H1 (cell line): ENCODE results near the gene TP53I13. TPM values are rescaled to one million over a fixed set of nuclear protein-coding genes. Genes with fewer than 3 reads are reported as not detected.
A peak's percentile ranks its signal among the peaks of the same experiment; 100 is the strongest.

Source experiments
- BACH1 ChIP-seq: IDR thresholded peaks from 2 replicates; pipeline ENCODE4 v1.6.1; 2012; ENCODE audit warnings: low read length, improper control_type of control experiment
- BRCA1 ChIP-seq: IDR thresholded peaks from 2 replicates; pipeline ENCODE4 v1.6.1; 2012; ENCODE audit warnings: low read depth, low read length, improper control_type of control experiment
- CEBPB ChIP-seq: IDR thresholded peaks from 2 replicates; pipeline ENCODE4 v1.6.1; 2012; ENCODE audit warnings: low read depth, low read length
- CHD1 ChIP-seq: IDR thresholded peaks from 2 replicates; pipeline ENCODE4 v1.6.1; 2012; ENCODE audit warnings: low read depth, low read length, improper control_type of control experiment
- E2F6 ChIP-seq: IDR thresholded peaks from 2 replicates; pipeline ENCODE4 v1.6.1; 2012; ENCODE audit warnings: inconsistent platforms
- EZH2 ChIP-seq: fragments of 200-600 bp; sonication (generic); IDR thresholded peaks from 2 replicates; pipeline ENCODE4 v1.7.1; 2012; ENCODE audit warnings: low read depth, mild to moderate bottlenecking, moderate library complexity, low read length, inconsistent platforms; ENCODE audit not compliant: severe bottlenecking
- FOSL1 ChIP-seq: IDR thresholded peaks from 2 replicates; pipeline ENCODE4 v1.6.1; 2011; ENCODE audit warnings: mild to moderate bottlenecking, low read depth, low read length, moderate library complexity; ENCODE audit not compliant: insufficient read depth
- JUND ChIP-seq: IDR thresholded peaks from 2 replicates; pipeline ENCODE4 v1.6.1; 2011; ENCODE audit warnings: mild to moderate bottlenecking, improper control_type of control experiment, low read length
- KDM4A ChIP-seq: IDR thresholded peaks from one replicate; pipeline ENCODE4 v1.7.1; 2012; ENCODE audit warnings: low read depth, mild to moderate bottlenecking, moderate library complexity, low read length, inconsistent platforms; ENCODE audit not compliant: severe bottlenecking
- NANOG ChIP-seq: IDR thresholded peaks from 2 replicates; pipeline ENCODE4 v1.6.1; 2011; ENCODE audit warnings: low read length, low read depth, mild to moderate bottlenecking, inconsistent platforms; ENCODE audit not compliant: insufficient read depth, poor library complexity, severe bottlenecking
- NRF1 ChIP-seq: IDR thresholded peaks from 2 replicates; pipeline ENCODE4 v1.6.1; 2011; ENCODE audit warnings: mild to moderate bottlenecking, low read depth, low read length, improper control_type of control experiment
- POLR2A ChIP-seq, 2 experiments: IDR thresholded peaks; 1 replicate in 1 of 2; 2 replicates in 1 of 2; pipeline ENCODE4 v1.6.1; 2011; ENCODE audit warnings: low read depth in 2 of 2, low read length in 2 of 2, mild to moderate bottlenecking in 2 of 2; ENCODE audit errors: control extremely low read depth in 1 of 2
- RBBP5 ChIP-seq: IDR thresholded peaks from 2 replicates; pipeline ENCODE4 v1.7.1; 2012; ENCODE audit warnings: low read depth, mild to moderate bottlenecking, inconsistent platforms, low read length, moderate library complexity, borderline replicate concordance
- RNF2 ChIP-seq: fragments of 200-900, 300-1000 bp; sonication (generic); IDR thresholded peaks from 2 replicates; pipeline ENCODE4 v1.7.1; 2016; ENCODE audit warnings: borderline replicate concordance, low read depth, mild to moderate bottlenecking, antibody characterized with exemption, low read length; ENCODE audit not compliant: poor library complexity, severe bottlenecking; ENCODE audit errors: missing control alignments
- SAP30 ChIP-seq: fragments of 300-600 bp; sonication (generic); IDR thresholded peaks from 2 replicates; pipeline ENCODE4 v1.7.1; 2012; ENCODE audit warnings: low read length, moderate library complexity, mild to moderate bottlenecking, inconsistent platforms; ENCODE audit not compliant: insufficient read depth, insufficient replicate concordance
- SIN3A ChIP-seq, 2 experiments: IDR thresholded peaks in 1 of 2; conservative IDR thresholded peaks in 1 of 2; 2 replicates each; pipeline ENCODE4 v1.6.1; 2011 to 2012; ENCODE audit warnings: low read length in 2 of 2, improper control_type of control experiment in 1 of 2, low read depth in 1 of 2, mild to moderate bottlenecking in 1 of 2
- SIRT6 ChIP-seq: IDR thresholded peaks from one replicate; pipeline ENCODE4 v1.7.1; 2012; ENCODE audit warnings: low read length, inconsistent platforms
- SRF ChIP-seq: IDR thresholded peaks from 2 replicates; pipeline ENCODE4 v1.6.1; 2011; ENCODE audit warnings: mild to moderate bottlenecking, low read depth, low read length, moderate library complexity
- SUZ12 ChIP-seq: fragments of 200-600 bp; sonication (generic); IDR thresholded peaks from 2 replicates; pipeline ENCODE4 v1.6.1; 2012; ENCODE audit warnings: mild to moderate bottlenecking, inconsistent platforms, low read length, moderate library complexity, mixed read lengths
- TAF7 ChIP-seq: optimal IDR thresholded peaks from 2 replicates; pipeline ENCODE3; 2011; ENCODE audit warnings: low read depth, mild to moderate bottlenecking, inconsistent platforms, low read length, moderate library complexity, borderline replicate concordance
- TCF12 ChIP-seq: IDR thresholded peaks from 2 replicates; pipeline ENCODE4 v1.6.1; 2011; ENCODE audit warnings: low read depth, mild to moderate bottlenecking, low read length
- ZNF274 ChIP-seq: IDR thresholded peaks from 2 replicates; pipeline ENCODE4 v1.7.0; 2012; ENCODE audit warnings: low read length, borderline replicate concordance; ENCODE audit errors: extremely low read depth
- polyA plus RNA-seq, 7 experiments: library from polyadenylated mRNA; depleted of rRNA in 3 of 7; stranded (reverse) in 5 of 7; unstranded in 2 of 7; fragments of >200 nt in 5 of 7; fragments of 200-250 nt in 2 of 7; gene quantifications; 1 replicate in 5 of 7; 2 replicates in 1 of 7; 4 replicates in 1 of 7; pipeline versions ENCODE4 v1.2.1 to v1.2.3, GENCODE V29; 2011 to 2013; ENCODE audit warnings: missing spikeins in 2 of 7, mixed read lengths in 2 of 7
- total RNA-seq: library from RNA; stranded (reverse); fragmentation: NEBNext Ultra II Directional; extraction: Animal tissue kit (Norgen Biotek cat#: 25700); gene quantifications from 2 replicates; pipeline ENCODE4 v1.2.1, GENCODE V29; 2021

TP53I13 gene
- total and polyA plus RNA-seq, 2 of the 8 experiments (the other 6 are each of a cell fraction or from before 2014, with no cell fraction given) = 22.4 to 35.7 TPM

- TF ChIP-seq CEBPB (no peak), RBBP5 (peak; percentile 53; the same call in 1 of the 2 replicates), POLR2A (IDR thresholded peaks at IDR 0.05; ENCODE audit: control extremely low read depth in 1 of 2, low read depth in 2 of 2, low read length in 2 of 2) (peak in 1 of 2 experiments; percentile 21; a peak in 1 of 3 replicates), SAP30 (no peak), SUZ12 (no peak), JUND (no peak), BACH1 (peak; percentile 36; the same call in 1 of the 2 replicates), TAF7 (peak; percentile 83), NRF1 (no peak), ZNF274 (no peak), RNF2 (no peak), SIN3A (conservative IDR thresholded peaks at IDR 0.05 in 1 of 2, IDR thresholded peaks at IDR 0.05 in 1 of 2; ENCODE audit: low read depth in 1 of 2, low read length in 2 of 2) (no peak), TCF12 (no peak), NANOG (no peak), CHD1 (no peak), KDM4A (no peak), BRCA1 (no peak), SIRT6 (no peak), E2F6 (peak; percentile 96), FOSL1 (peak; percentile 76; the same call in 1 of the 2 replicates), EZH2 (no peak), SRF (0 out of 2 replicates have a peak, but pooled peaks have one; percentile 26)
Observed at GRCh38 chr17:29617481-29618271, 49.2 kb downstream of the TP53I13 start (continued).
